NCI-H226 (cell line): ENCODE measurements around the gene UBE2C.
"Not testable (repeated sequence)": the region's sequence is repeated elsewhere in the genome, so short reads cannot be mapped to it uniquely, and the experiment has no call there.

Source experiments
- DNase-seq: peaks from one replicate; pipeline ENCODE4 v3.0.0-alpha.2; 2015

Gene UBE2C

GRCh38 chr20:45798935-45799642 is 13.4 kb upstream of the UBE2C start:
- DNase-seq: peak; percentile 36

GRCh38 chr20:45801851-45802250 is 10.6 kb upstream of the UBE2C start:
- no peak for DNase-seq

GRCh38 chr20:45810191-45810970 is 2.1 kb upstream of the UBE2C start:
- DNase-seq: no peak

- DNase-seq: no peak
Observed at GRCh38 chr20:45813006-45813340, 529 bp downstream of the UBE2C start.

- no peak for DNase-seq
Observed at GRCh38 chr20:45813489-45813888, 1.0 kb downstream of the UBE2C start.

GRCh38 chr20:45814314-45814713 is 1.9 kb downstream of the UBE2C start:
- DNase-seq: no peak

- DNase-seq: no peak
Observed at GRCh38 chr20:45816951-45817350, 4.5 kb downstream of the UBE2C start.

- DNase-seq: peak; percentile 45
Observed at GRCh38 chr20:45817376-45818194, 5.1 kb downstream of the UBE2C start.

GRCh38 chr20:45818239-45818638 is 5.8 kb downstream of the UBE2C start:
- DNase-seq: no peak

GRCh38 chr20:45819466-45819865 is 7.0 kb downstream of the UBE2C start:
- DNase-seq: no peak

GRCh38 chr20:45821947-45822346 is 9.5 kb downstream of the UBE2C start:
- DNase-seq: no peak

GRCh38 chr20:45822857-45823256 is 10.4 kb downstream of the UBE2C start:
- DNase-seq: peak; percentile 60

- no peak for DNase-seq
Observed at GRCh38 chr20:45823949-45824835, 11.7 kb downstream of the UBE2C start.

GRCh38 chr20:45826381-45827019 is 14.1 kb downstream of the UBE2C start:
- no peak for DNase-seq

GRCh38 chr20:45827030-45827652 is 14.7 kb downstream of the UBE2C start, which contains the start of gene TNNC2:
Gene TNNC2 (minus strand): TSS chr20:45827312. CDS start chr20:45827248, 64 bp downstream.
- DNase-seq: no peak

- DNase-seq: no peak
Observed at GRCh38 chr20:45827712-45828111, 15.3 kb downstream of the UBE2C start.

- no peak for DNase-seq
Observed at GRCh38 chr20:45828589-45828988, 16.1 kb downstream of the UBE2C start.

- not testable (repeated sequence) for DNase-seq
Observed at GRCh38 chr20:45829673-45830106, 17.2 kb downstream of the UBE2C start.

- DNase-seq: no peak
Observed at GRCh38 chr20:45832619-45833018, 20.2 kb downstream of the UBE2C start.

- peak; percentile 91 for DNase-seq
Observed at GRCh38 chr20:45833030-45833882, 20.8 kb downstream of the UBE2C start, which contains the start of gene SNX21. Gene SNX21 (plus strand): TSS chr20:45833799. CDS start chr20:45833920, 121 bp downstream.
